Tracheal epithelial cell (primary cell): ENCODE data around the gene SPRYD4. TPM values are rescaled to one million over a fixed set of nuclear protein-coding genes. Genes with fewer than 3 reads are reported as not detected.

Experiments
- total RNA-seq: library from RNA; depleted of rRNA; stranded (reverse); fragments of >200 nt; gene quantifications from 2 replicates; pipeline ENCODE4 v1.2.1, GENCODE V29; 2014

SPRYD4 gene
- 0.96 and 1.1 TPM in 2 replicates for total RNA-seq

DNA sequence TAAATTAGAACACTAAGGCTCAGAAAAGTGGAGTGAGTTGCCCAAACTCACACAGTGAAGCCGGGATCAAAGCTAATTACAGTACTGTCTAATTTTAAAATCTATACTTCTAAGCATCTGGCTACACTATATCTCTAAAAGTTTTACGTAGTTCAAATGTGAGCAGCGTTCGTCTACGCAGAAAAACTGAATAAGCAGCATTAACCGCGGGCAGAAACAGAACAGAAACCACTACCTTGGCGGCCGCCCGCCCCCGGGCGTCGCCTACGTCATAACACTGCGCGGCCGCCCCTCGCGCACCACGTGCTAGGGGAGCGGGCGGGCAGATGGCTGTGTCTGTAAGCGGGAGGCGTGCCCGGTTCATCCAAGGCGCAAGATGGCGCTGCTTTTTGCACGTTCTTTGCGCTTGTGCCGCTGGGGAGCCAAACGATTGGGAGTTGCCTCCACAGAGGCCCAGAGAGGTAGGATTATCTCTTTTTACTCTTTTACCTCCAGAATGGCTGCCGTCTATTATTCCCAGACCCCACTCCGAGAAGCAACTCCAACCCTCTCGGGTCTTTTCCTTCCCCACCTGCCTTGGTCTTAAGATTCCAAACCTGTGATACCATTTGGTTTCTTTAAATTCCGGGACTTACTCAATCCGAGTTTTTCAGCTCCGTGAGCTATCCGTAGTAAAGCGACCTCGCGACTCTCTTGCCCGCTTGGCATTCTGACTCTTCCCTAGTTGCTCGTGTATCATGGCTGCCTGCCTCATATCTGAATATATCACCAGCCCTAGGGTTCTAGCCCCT is at the start of gene SPRYD4:
TSS of gene SPRYD4 (plus strand) at position 363 of the 791 bp plus-strand sequence. CDS start at position 377, 14 bp downstream.

DNA sequence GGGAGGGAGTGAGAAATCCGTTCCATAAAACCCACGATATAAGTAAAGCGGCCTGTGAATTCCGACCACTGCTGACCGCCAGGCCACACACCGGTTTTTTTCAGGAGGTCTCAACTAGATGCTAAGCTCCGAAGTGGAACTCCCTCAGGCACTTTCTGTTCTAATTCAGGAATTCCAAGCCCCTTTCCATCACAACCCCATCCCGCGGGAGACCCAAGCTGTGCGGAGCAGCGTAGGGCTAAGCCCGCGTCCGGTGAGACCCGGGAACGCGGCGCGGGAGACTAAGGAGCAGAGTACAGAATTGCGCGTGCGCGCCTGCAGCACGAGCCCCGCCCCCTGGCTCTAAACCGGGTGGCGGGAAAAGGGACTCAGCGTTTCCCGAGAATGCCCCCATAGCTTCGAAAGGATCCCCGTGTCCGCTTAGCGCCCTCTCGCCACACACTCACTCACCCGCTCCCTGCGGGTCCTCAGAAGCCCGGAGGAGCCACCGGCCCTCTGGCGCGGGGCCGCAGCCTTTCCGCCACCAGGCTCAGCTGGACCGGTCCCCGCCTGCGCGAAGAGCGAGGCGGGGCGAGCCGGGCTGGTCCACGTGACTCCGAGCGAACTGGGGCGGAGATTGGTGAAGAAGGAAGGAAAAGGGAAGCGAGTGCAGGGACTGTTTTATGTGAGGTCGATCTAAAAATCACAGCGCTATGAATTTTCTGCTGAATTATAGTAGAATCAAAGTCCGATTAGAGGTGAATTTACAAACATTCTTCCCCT is 19.3 kb upstream of the SPRYD4 start, which contains the start of gene TIMELESS:
TSS of gene TIMELESS (minus strand) at position 567 of the 762 bp plus-strand sequence. CDS start 15,256 bp downstream, outside the sequence.

DNA sequence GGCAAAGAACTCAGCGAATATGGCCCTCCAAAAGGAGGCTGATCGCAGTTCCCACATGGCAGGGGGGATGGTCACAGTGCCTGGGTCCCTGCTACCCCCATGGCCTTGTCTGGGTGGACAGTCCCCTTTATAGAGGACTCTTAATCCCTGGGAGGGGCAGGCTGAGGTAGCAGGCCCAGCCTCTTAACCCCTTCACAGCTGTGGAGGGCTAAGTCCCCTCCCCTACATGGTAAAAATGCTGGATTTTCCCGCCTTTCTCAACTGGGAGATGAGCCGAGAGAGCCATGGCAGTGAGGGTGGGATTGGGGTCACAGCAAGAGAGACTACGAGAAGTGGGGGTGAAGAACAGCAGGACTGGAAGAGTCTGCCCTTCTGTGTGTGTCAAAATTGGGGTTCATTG is 13.8 kb upstream of the SPRYD4 start, which contains the start of gene MIP:
TSS of gene MIP (minus strand) at position 101 of the 400 bp plus-strand sequence. CDS start at position 57, 44 bp downstream.

DNA sequence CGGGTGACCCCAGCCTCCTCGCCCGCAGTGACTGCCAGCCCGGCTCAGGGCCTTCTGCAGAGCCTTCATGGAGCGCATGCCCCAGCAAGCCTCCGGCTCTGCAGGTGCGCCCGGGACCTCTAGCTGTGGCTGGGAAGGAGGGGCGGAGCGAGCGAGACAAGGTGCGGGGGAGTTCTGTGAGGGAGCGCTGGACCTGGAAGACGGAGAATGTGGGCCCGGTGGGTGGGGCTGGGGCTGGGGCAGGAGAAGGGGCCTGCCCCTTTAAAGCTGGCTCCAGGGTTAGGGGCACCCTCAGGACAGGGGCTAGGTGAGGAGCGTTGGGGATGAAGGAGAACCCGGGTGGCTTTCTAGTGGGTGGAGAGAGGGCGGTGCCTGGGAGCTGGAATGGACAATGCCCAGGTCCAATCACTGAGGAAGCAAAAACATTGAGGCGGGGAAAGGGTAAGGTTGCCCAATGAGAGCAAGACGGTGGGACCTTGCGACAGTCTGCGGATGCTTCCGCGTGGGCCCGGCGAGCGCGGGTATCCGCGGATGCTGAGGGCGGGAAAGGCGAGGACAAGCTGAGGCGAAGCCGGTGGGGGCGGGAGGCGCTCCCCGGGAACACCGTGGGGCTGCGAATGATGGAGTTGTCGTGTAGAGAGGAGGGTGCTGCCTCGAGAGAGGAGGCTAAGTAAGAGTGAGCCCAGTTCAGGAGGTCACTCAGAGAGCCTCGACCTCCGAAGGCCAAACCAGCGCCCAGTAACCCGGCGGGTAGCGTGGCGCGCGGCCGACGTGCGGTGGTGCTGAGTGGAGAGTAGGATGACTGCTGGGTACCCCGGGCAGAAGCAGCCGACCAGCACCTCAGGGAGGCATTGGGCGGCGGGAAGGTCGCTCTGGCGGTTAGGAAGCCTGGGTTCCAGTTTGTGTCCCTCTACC is 19.9 kb downstream of the SPRYD4 start, which contains the start of gene GLS2:
TSS of gene GLS2 (minus strand) at position 121 of the 915 bp plus-strand sequence. CDS start at position 78, 43 bp downstream.

DNA sequence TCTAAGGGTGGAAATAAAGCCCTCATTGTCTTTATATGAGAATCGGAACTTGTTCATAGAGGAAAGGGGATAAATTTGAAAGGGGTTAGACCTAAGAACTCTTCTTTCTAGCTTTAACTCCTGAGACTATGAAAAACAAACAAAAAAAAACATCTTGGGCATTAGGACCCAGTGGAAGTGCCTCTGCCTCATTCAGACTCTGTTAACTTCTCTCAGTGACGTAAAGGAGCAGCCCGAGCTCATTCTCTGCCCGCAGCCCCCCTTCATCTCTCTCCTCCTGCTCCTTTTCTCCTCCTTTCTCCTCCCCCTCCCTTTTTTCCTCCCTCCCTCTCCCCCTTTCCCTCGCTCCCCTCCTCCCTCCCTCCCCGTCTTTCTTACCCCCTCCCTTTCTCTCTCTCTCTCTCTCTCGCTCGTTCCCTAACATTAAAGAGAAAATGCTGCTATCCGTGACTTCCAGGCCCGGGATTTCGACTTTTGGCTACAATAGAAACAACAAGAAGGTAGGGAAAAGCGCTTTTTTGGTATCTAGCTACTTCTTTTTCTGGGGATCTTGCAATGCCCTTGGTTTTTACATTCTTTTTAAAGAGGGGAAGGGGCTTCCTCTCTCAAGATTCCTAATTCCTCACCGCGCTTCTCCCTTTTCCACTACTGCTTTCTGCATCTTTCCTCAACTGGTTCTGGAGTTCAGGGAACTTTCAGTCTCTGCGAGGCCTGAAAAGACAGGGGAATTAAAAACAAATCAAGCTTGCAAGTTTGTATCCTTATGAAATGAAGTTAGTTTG is 53.4 kb downstream of the SPRYD4 start, which contains the start of gene RBMS2:
TSS of gene RBMS2 (plus strand) at position 231 of the 782 bp plus-strand sequence. CDS start at position 435, 204 bp downstream.

Other genes with a start within 250 kb of the SPRYD4 start
- 117 and 128 TPM in 2 replicates for gene RNF41, start 246.7 kb upstream of the SPRYD4 start, total RNA-seq
- 21.7 and 34.5 TPM in 2 replicates for gene NABP2, start 244.2 kb upstream of the SPRYD4 start, total RNA-seq
- not detected in 2 replicates for gene SLC39A5, start 238.5 kb upstream of the SPRYD4 start, total RNA-seq
- 15.3 and 20.7 TPM in 2 replicates for gene ANKRD52, start 210.2 kb upstream of the SPRYD4 start, total RNA-seq
- gene COQ10A, start 201.6 kb upstream of the SPRYD4 start, total RNA-seq = 5.5 and 8.2 TPM in 2 replicates
- 113 and 157 TPM in 2 replicates for gene CS, start 168.2 kb upstream of the SPRYD4 start, total RNA-seq
- gene CNPY2, start 152.6 kb upstream of the SPRYD4 start, total RNA-seq = 67.6 and 106 TPM in 2 replicates
- 10.1 and 14.7 TPM in 2 replicates for gene PAN2, start 134.6 kb upstream of the SPRYD4 start, total RNA-seq
- 16.6 TPM in 1 of 2 replicates, not detected in the other for gene IL23A, start 129.7 kb upstream of the SPRYD4 start, total RNA-seq
- 45.6 and 88.7 TPM in 2 replicates for gene STAT2, start 108.5 kb upstream of the SPRYD4 start, total RNA-seq
- gene APOF, start 105.7 kb upstream of the SPRYD4 start, total RNA-seq = not detected in 2 replicates
- 3.0 and 3.4 TPM in 2 replicates for gene TIMELESS, start 19.2 kb upstream of the SPRYD4 start, total RNA-seq
- gene MIP, start 13.9 kb upstream of the SPRYD4 start, total RNA-seq = not detected in 2 replicates
- 3.1 and 11.3 TPM in 2 replicates for gene GLS2, start 19.6 kb downstream of the SPRYD4 start, total RNA-seq
- 16.0 and 17.6 TPM in 2 replicates for gene RBMS2, start 53.2 kb downstream of the SPRYD4 start, total RNA-seq
- 17.8 and 18.5 TPM in 2 replicates for gene BAZ2A, start 161.7 kb downstream of the SPRYD4 start, total RNA-seq
- gene ATP5F1B, start 177.4 kb downstream of the SPRYD4 start, total RNA-seq = 477 and 535 TPM in 2 replicates
- gene PTGES3, start 219.7 kb downstream of the SPRYD4 start, total RNA-seq = 66.7 and 85.9 TPM in 2 replicates